ENCODE results near the gene C1orf35.

The C1orf35 gene

GRCh38 chr1:228095161-228095560 lies 8.0 kb downstream of the C1orf35 start:
- DNase-seq (ENCODE audit: low read depth): no peak
- no peak overlapping the region for H3K4me3 ChIP-seq (ENCODE audit: low read depth, low read length)
- TF ChIP-seq, protein P1, sequence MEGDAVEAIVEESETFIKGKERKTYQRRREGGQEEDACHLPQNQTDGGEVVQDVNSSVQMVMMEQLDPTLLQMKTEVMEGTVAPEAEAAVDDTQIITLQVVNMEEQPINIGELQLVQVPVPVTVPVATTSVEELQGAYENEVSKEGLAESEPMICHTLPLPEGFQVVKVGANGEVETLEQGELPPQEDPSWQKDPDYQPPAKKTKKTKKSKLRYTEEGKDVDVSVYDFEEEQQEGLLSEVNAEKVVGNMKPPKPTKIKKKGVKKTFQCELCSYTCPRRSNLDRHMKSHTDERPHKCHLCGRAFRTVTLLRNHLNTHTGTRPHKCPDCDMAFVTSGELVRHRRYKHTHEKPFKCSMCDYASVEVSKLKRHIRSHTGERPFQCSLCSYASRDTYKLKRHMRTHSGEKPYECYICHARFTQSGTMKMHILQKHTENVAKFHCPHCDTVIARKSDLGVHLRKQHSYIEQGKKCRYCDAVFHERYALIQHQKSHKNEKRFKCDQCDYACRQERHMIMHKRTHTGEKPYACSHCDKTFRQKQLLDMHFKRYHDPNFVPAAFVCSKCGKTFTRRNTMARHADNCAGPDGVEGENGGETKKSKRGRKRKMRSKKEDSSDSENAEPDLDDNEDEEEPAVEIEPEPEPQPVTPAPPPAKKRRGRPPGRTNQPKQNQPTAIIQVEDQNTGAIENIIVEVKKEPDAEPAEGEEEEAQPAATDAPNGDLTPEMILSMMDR (IDR thresholded peaks at IDR 0.05; ENCODE audit: low read depth, low read length, missing control alignments): no peak

- TF ChIP-seq, protein P1 (IDR thresholded peaks at IDR 0.05; ENCODE audit: low read depth, low read length, missing control alignments): no peak
- no peak for DNase-seq (ENCODE audit: low read depth)
- H3K4me3 ChIP-seq (ENCODE audit: low read depth, low read length): no peak overlapping the region
These were observed 8.6 kb downstream of the C1orf35 start for GRCh38 chr1:228094432-228095016.

GRCh38 chr1:228093050-228093906 lies 9.8 kb downstream of the C1orf35 start:
- no peak overlapping the region for H3K4me3 ChIP-seq (ENCODE audit: low read depth, low read length)
- TF ChIP-seq, protein P1 (IDR thresholded peaks at IDR 0.05; ENCODE audit: low read depth, low read length, missing control alignments): no peak
- DNase-seq (ENCODE audit: low read depth): no peak

DNA sequence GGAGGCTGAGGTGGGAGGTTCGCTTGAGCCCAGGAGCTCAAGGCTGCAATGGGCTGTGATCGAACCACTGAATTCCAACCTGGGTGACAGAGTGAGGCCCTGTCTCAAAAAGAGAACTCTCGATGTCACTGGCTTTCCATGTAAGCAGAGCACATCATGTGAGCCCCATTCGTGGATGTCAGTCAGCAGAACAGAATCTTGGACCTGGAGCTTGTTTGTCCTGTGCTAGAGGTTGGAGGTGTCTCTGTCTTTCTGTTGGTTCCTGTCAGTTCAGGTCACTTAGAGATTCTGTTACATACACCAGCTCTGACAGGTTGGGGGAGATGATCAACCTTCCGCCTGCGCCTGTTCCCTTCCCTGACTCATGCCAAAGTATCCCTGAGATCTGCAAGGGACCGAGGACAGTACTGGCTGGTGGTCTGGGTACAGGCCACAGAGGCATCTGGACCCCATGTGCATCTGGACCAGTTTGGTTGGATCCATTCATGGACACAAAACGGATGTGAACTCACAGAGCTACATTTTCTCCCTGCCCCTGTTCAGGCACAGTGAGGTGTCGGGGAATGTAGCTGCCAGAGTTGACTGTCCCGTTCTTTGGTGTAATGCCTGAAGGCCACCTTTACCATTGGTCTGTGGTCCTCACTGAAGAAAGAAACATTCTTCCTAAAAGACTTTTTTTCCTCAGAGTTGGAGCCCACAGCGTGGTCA lies 10.6 kb downstream of the C1orf35 start:
- H3K4me3 ChIP-seq (ENCODE audit: low read depth, low read length): no peak overlapping the region
- no peak for DNase-seq (ENCODE audit: low read depth)
- TF ChIP-seq, protein P1 (IDR thresholded peaks at IDR 0.05; ENCODE audit: low read depth, low read length, missing control alignments): no peak

- TF ChIP-seq, protein P1 (IDR thresholded peaks at IDR 0.05; ENCODE audit: low read depth, low read length, missing control alignments): no peak
- no peak overlapping the region for H3K4me3 ChIP-seq (ENCODE audit: low read depth, low read length)
- DNase-seq (ENCODE audit: low read depth): no peak
These were observed 12.0 kb downstream of the C1orf35 start for GRCh38 chr1:228091084-228091483.

- no peak for DNase-seq (ENCODE audit: low read depth)
- TF ChIP-seq, protein P1 (IDR thresholded peaks at IDR 0.05; ENCODE audit: low read depth, low read length, missing control alignments): no peak
- H3K4me3 ChIP-seq (ENCODE audit: low read depth, low read length): no peak overlapping the region
These were observed 12.5 kb downstream of the C1orf35 start for GRCh38 chr1:228090613-228091081.
